ENCODE data around the gene TBC1D3I. TPM values are rescaled to one million over a fixed set of nuclear protein-coding genes. Genes with fewer than 3 reads are reported as not detected.
"Not testable (repeated sequence)": the region's sequence is repeated elsewhere in the genome, so short reads cannot be mapped to it uniquely, and the experiment has no call there.

The TBC1D3I gene
- 0.22 TPM in 1 of 2 replicates, not detected in the other for total RNA-seq (2014; rRNA removed; shearing (Covaris generic))

GRCh38 chr17:36264470-36264869 lies at the start of gene TBC1D3I:
Gene TBC1D3I (minus strand): TSS chr17:36264570. CDS start chr17:36262985, 1,585 bp downstream.
- not testable (repeated sequence) for DNase-seq (ENCODE audit: low spot score)

GRCh38 chr17:36295161-36295560 lies 30.8 kb upstream of the TBC1D3I start:
- DNase-seq (ENCODE audit: low spot score): not testable (repeated sequence)

GRCh38 chr17:36289965-36290612 lies 25.7 kb upstream of the TBC1D3I start:
- not testable (repeated sequence) for DNase-seq (ENCODE audit: low spot score)

- not testable (repeated sequence) for DNase-seq (ENCODE audit: low spot score)
Measured at GRCh38 chr17:36284219-36284618, 19.8 kb upstream of the TBC1D3I start.

- DNase-seq (ENCODE audit: low spot score): not testable (repeated sequence)
Measured at GRCh38 chr17:36283256-36283655, 18.9 kb upstream of the TBC1D3I start.

GRCh38 chr17:36242046-36242445 lies 22.3 kb downstream of the TBC1D3I start:
- DNase-seq (ENCODE audit: low spot score): not testable (repeated sequence)

GRCh38 chr17:36229644-36230043 lies 34.7 kb downstream of the TBC1D3I start:
- DNase-seq (ENCODE audit: low spot score): not testable (repeated sequence)

- not testable (repeated sequence) for DNase-seq (ENCODE audit: low spot score)
Measured at GRCh38 chr17:36222967-36223366, 41.4 kb downstream of the TBC1D3I start.

GRCh38 chr17:36221581-36222100 lies 42.7 kb downstream of the TBC1D3I start:
- DNase-seq (ENCODE audit: low spot score): not testable (repeated sequence)

GRCh38 chr17:36220737-36221580 lies 43.4 kb downstream of the TBC1D3I start:
- DNase-seq (ENCODE audit: low spot score): not testable (repeated sequence)

GRCh38 chr17:36219556-36219955 lies 44.8 kb downstream of the TBC1D3I start:
- not testable (repeated sequence) for DNase-seq (ENCODE audit: low spot score)

GRCh38 chr17:36215406-36216308 lies 48.7 kb downstream of the TBC1D3I start:
- DNase-seq (ENCODE audit: low spot score): not testable (repeated sequence)

- no peak for DNase-seq (ENCODE audit: low spot score)
Measured at GRCh38 chr17:36214918-36215317, 49.5 kb downstream of the TBC1D3I start.

GRCh38 chr17:36213695-36214094 lies 50.7 kb downstream of the TBC1D3I start:
- no peak for DNase-seq (ENCODE audit: low spot score)

- no peak for DNase-seq (ENCODE audit: low spot score)
Measured at GRCh38 chr17:36212966-36213365, 51.4 kb downstream of the TBC1D3I start.

GRCh38 chr17:36212272-36212605 lies 52.1 kb downstream of the TBC1D3I start:
- no peak for DNase-seq (ENCODE audit: low spot score)

GRCh38 chr17:36211484-36212271 lies 52.7 kb downstream of the TBC1D3I start:
- DNase-seq (ENCODE audit: low spot score): not testable (repeated sequence)

- not testable (repeated sequence) for DNase-seq (ENCODE audit: low spot score)
Measured at GRCh38 chr17:36210439-36211211, 53.7 kb downstream of the TBC1D3I start, which contains the start of gene CCL4L2. Gene CCL4L2 (plus strand): TSS chr17:36211063.

- DNase-seq (ENCODE audit: low spot score): no peak
Measured at GRCh38 chr17:36209575-36209974, 54.8 kb downstream of the TBC1D3I start.

- not testable (repeated sequence) for DNase-seq (ENCODE audit: low spot score)
Measured at GRCh38 chr17:36207383-36207782, 57.0 kb downstream of the TBC1D3I start.

All from A172 (cell line).